Measurements from ENCODE around the gene OR1S2.
"Not testable (repeated sequence)": the region's sequence is repeated elsewhere in the genome, so short reads cannot be mapped to it uniquely, and the experiment has no call there.

The OR1S2 gene

GRCh38 chr11:58216476-58216875, 12.5 kb upstream of the OR1S2 start:
- H3K79me1 ChIP-seq (ENCODE audit: low read depth, low read length) = no peaks in the 10 kb centered on the region

GRCh38 chr11:58212420-58212819, 8.5 kb upstream of the OR1S2 start, which contains the start of gene OR1S1:
Gene OR1S1 (plus strand): TSS chr11:58212720.
- not testable (repeated sequence) for H3K4ac ChIP-seq (ENCODE audit: low read length); H2BK12ac ChIP-seq (ENCODE audit: low read length); H2BK5ac ChIP-seq (ENCODE audit: low read length); H3K79me1 ChIP-seq (ENCODE audit: low read depth, low read length); H2BK15ac ChIP-seq (ENCODE audit: low read length); H3K27ac ChIP-seq (replicated peaks; ENCODE audit: low read length); DNase-seq (ENCODE audit: low spot score); H3K23ac ChIP-seq (ENCODE audit: low read depth, low read length, poor library complexity); H4K91ac ChIP-seq (ENCODE audit: low read depth, low read length, poor library complexity); H3K4me1 ChIP-seq (ENCODE audit: control insufficient read depth in 2 of 2, insufficient read depth in 1 of 2, low read depth in 1 of 2, low read length in 2 of 2); H3K36me3 ChIP-seq (replicated peaks in 1 of 2; ENCODE audit: control insufficient read depth in 2 of 2, insufficient read depth in 2 of 2, low read length in 2 of 2); H2AFZ ChIP-seq (ENCODE audit: low read length); H2AK5ac ChIP-seq (ENCODE audit: low read depth, low read length); H3K14ac ChIP-seq (ENCODE audit: low read length); H3K9ac ChIP-seq (ENCODE audit: low read depth, low read length, poor library complexity); H2BK120ac ChIP-seq (ENCODE audit: low read depth, low read length); H3K4me2 ChIP-seq (ENCODE audit: insufficient read depth, low read length, poor library complexity, severe bottlenecking); H4K8ac ChIP-seq (ENCODE audit: low read depth, low read length); H3K27me3 ChIP-seq (ENCODE audit: control insufficient read depth in 3 of 3, insufficient read depth in 3 of 3, low read depth in 1 of 3, low read length in 3 of 3); H3K18ac ChIP-seq (ENCODE audit: low read length); H3K9me3 ChIP-seq (replicated peaks in 1 of 2; ENCODE audit: control insufficient read depth in 2 of 2, insufficient read depth in 1 of 2, low read depth in 1 of 2, low read length in 2 of 2); H3K4me3 ChIP-seq (ENCODE audit: low read length in 2 of 2)
- no CpG with 5 or more reads among the region's 2 CpGs for WGBS, 2 donors (ENCODE audit: extremely low coverage in 2 of 2, insufficient read length in 2 of 2, insufficient replicate concordance in 1 of 2)

More at GRCh38 chr11:58216476-58216875, 12.5 kb upstream of the OR1S2 start:
- DNase-seq (ENCODE audit: low spot score) = no peak
- Histone ChIP-seq H3K27ac (replicated peaks; ENCODE audit: low read length) (no peak overlapping the region), H2AK5ac (ENCODE audit: low read depth, low read length) (no peak overlapping the region), H3K4me1 (ENCODE audit: control insufficient read depth in 2 of 2, insufficient read depth in 1 of 2, low read depth in 1 of 2, low read length in 2 of 2) (no peaks in the 10 kb centered on the region), H3K4me2 (ENCODE audit: insufficient read depth, low read length, poor library complexity, severe bottlenecking) (no peak overlapping the region), H4K91ac (ENCODE audit: low read depth, low read length, poor library complexity) (no peak overlapping the region), H3K9me3 (replicated peaks in 1 of 2; ENCODE audit: control insufficient read depth in 2 of 2, insufficient read depth in 1 of 2, low read depth in 1 of 2, low read length in 2 of 2) (no peaks in the 10 kb centered on the region), H2BK5ac (ENCODE audit: low read length) (no peak overlapping the region), H3K4me3 (ENCODE audit: low read length in 2 of 2) (no peak overlapping the region), H2BK15ac (ENCODE audit: low read length) (no peak overlapping the region), H2BK12ac (ENCODE audit: low read length) (no peak overlapping the region), H3K36me3 (replicated peaks in 1 of 2; ENCODE audit: control insufficient read depth in 2 of 2, insufficient read depth in 2 of 2, low read length in 2 of 2) (no peaks in the 10 kb centered on the region), H3K4ac (ENCODE audit: low read length) (no peak overlapping the region), H3K9ac (ENCODE audit: low read depth, low read length, poor library complexity) (no peak overlapping the region), H4K8ac (ENCODE audit: low read depth, low read length) (no peak overlapping the region), H2BK120ac (ENCODE audit: low read depth, low read length) (no peak overlapping the region), H3K23ac (ENCODE audit: low read depth, low read length, poor library complexity) (no peak overlapping the region), H3K27me3 (ENCODE audit: control insufficient read depth in 3 of 3, insufficient read depth in 3 of 3, low read depth in 1 of 3, low read length in 3 of 3) (no peaks in the 10 kb centered on the region), H3K18ac (ENCODE audit: low read length) (no peak overlapping the region), H3K14ac (ENCODE audit: low read length) (no peak overlapping the region), H2AFZ (ENCODE audit: low read length) (no peak overlapping the region)

- H3K4me1 ChIP-seq (ENCODE audit: control insufficient read depth in 2 of 2, insufficient read depth in 1 of 2, low read depth in 1 of 2, low read length in 2 of 2) = no peaks in the 10 kb centered on the region
- no peak overlapping the region for H2AFZ ChIP-seq (ENCODE audit: low read length)
- H3K14ac ChIP-seq (ENCODE audit: low read length) = no peak overlapping the region
- no peak overlapping the region for H3K18ac ChIP-seq (ENCODE audit: low read length)
- WGBS, 2 donors (ENCODE audit: extremely low coverage in 2 of 2, insufficient read length in 2 of 2, insufficient replicate concordance in 1 of 2) = no CpG with 5 or more reads among the region's 1 CpG
- H2BK12ac ChIP-seq (ENCODE audit: low read length) = no peak overlapping the region
- no peak overlapping the region for H3K9ac ChIP-seq (ENCODE audit: low read depth, low read length, poor library complexity)
- H4K91ac ChIP-seq (ENCODE audit: low read depth, low read length, poor library complexity) = no peak overlapping the region
- no peak for DNase-seq (ENCODE audit: low spot score)
- H2BK5ac ChIP-seq (ENCODE audit: low read length) = no peak overlapping the region
- no peaks in the 10 kb centered on the region for H3K9me3 ChIP-seq (replicated peaks in 1 of 2; ENCODE audit: control insufficient read depth in 2 of 2, insufficient read depth in 1 of 2, low read depth in 1 of 2, low read length in 2 of 2)
- H3K27me3 ChIP-seq (ENCODE audit: control insufficient read depth in 3 of 3, insufficient read depth in 3 of 3, low read depth in 1 of 3, low read length in 3 of 3) = no peaks in the 10 kb centered on the region
- no peak overlapping the region for H2AK5ac ChIP-seq (ENCODE audit: low read depth, low read length)
- H3K4me3 ChIP-seq (ENCODE audit: low read length in 2 of 2) = no peak overlapping the region
- H3K27ac ChIP-seq (replicated peaks; ENCODE audit: low read length) = no peak overlapping the region
- H3K4ac ChIP-seq (ENCODE audit: low read length) = no peak overlapping the region
- H3K23ac ChIP-seq (ENCODE audit: low read depth, low read length, poor library complexity) = no peak overlapping the region
- H3K4me2 ChIP-seq (ENCODE audit: insufficient read depth, low read length, poor library complexity, severe bottlenecking) = no peak overlapping the region
- no peaks in the 10 kb centered on the region for H3K79me1 ChIP-seq (ENCODE audit: low read depth, low read length)
- no peak overlapping the region for H4K8ac ChIP-seq (ENCODE audit: low read depth, low read length)
- no peak overlapping the region for H2BK15ac ChIP-seq (ENCODE audit: low read length)
- H2BK120ac ChIP-seq (ENCODE audit: low read depth, low read length) = no peak overlapping the region
- H3K36me3 ChIP-seq (replicated peaks in 1 of 2; ENCODE audit: control insufficient read depth in 2 of 2, insufficient read depth in 2 of 2, low read length in 2 of 2) = no peaks in the 10 kb centered on the region
Measured at GRCh38 chr11:58199271-58199670, 4.7 kb downstream of the OR1S2 start.

GRCh38 chr11:58195939-58196338, 8.0 kb downstream of the OR1S2 start:
- Histone ChIP-seq H2BK120ac (ENCODE audit: low read depth, low read length) (no peak overlapping the region), H2BK5ac (ENCODE audit: low read length) (no peak overlapping the region), H3K23ac (ENCODE audit: low read depth, low read length, poor library complexity) (no peak overlapping the region), H3K9me3 (replicated peaks in 1 of 2; ENCODE audit: control insufficient read depth in 2 of 2, insufficient read depth in 1 of 2, low read depth in 1 of 2, low read length in 2 of 2) (no peaks in the 10 kb centered on the region), H3K79me1 (ENCODE audit: low read depth, low read length) (no peaks in the 10 kb centered on the region), H3K36me3 (replicated peaks in 1 of 2; ENCODE audit: control insufficient read depth in 2 of 2, insufficient read depth in 2 of 2, low read length in 2 of 2) (no peaks in the 10 kb centered on the region), H3K4me3 (ENCODE audit: low read length in 2 of 2) (no peak overlapping the region), H2BK15ac (ENCODE audit: low read length) (no peak overlapping the region), H3K4me1 (ENCODE audit: control insufficient read depth in 2 of 2, insufficient read depth in 1 of 2, low read depth in 1 of 2, low read length in 2 of 2) (no peaks in the 10 kb centered on the region), H2AFZ (ENCODE audit: low read length) (no peak overlapping the region), H3K27me3 (ENCODE audit: control insufficient read depth in 3 of 3, insufficient read depth in 3 of 3, low read depth in 1 of 3, low read length in 3 of 3) (no peaks in the 10 kb centered on the region), H3K9ac (ENCODE audit: low read depth, low read length, poor library complexity) (no peak overlapping the region), H4K8ac (ENCODE audit: low read depth, low read length) (no peak overlapping the region), H3K4me2 (ENCODE audit: insufficient read depth, low read length, poor library complexity, severe bottlenecking) (no peak overlapping the region), H3K4ac (ENCODE audit: low read length) (no peak overlapping the region), H4K91ac (ENCODE audit: low read depth, low read length, poor library complexity) (no peak overlapping the region), H3K14ac (ENCODE audit: low read length) (no peak overlapping the region), H2BK12ac (ENCODE audit: low read length) (no peak overlapping the region), H3K18ac (ENCODE audit: low read length) (no peak overlapping the region), H2AK5ac (ENCODE audit: low read depth, low read length) (no peak overlapping the region), H3K27ac (replicated peaks; ENCODE audit: low read length) (no peak overlapping the region)
- no CpG with 5 or more reads among the region's 2 CpGs for WGBS, 2 donors (ENCODE audit: extremely low coverage in 2 of 2, insufficient read length in 2 of 2, insufficient replicate concordance in 1 of 2)
- DNase-seq (ENCODE audit: low spot score) = no peak

All from neuronal stem cell (in vitro differentiated cells).